Upper lobe of left lung (tissue), 6 donors: ENCODE results near the gene HEATR5A. TPM values are rescaled to one million over a fixed set of nuclear protein-coding genes. Genes with fewer than 3 reads are reported as not detected.
"Not testable (repeated sequence)": the region's sequence is repeated elsewhere in the genome, so short reads cannot be mapped to it uniquely, and the experiment has no call there.

Source experiments
- ATAC-seq, 2 donors: fragments of 200-7000 bp; cut with Tn5 transposase; one replicate each; pipeline ENCODE4 v1.9.1; 2022; ENCODE audit warnings: mild to moderate bottlenecking in 2 of 2, moderate library complexity in 2 of 2; ENCODE audit not compliant: low FRiP score in 2 of 2
- DNase-seq, 2 donors: peaks; one replicate each; pipeline ENCODE4 v3.0.0-alpha.2; 2019 to 2020
- H3K27ac ChIP-seq, 4 donors: fragments of 200-600 bp; sonication (generic); one replicate each; pipeline ENCODE4 v1.5.1; 2016 to 2019
- H3K27me3 ChIP-seq, 4 donors: fragments of 200-600 bp; sonication (generic); one replicate each; pipeline ENCODE4 v1.5.1; 2017 to 2019
- H3K36me3 ChIP-seq, 4 donors: fragments of 200-600 bp; sonication (generic); one replicate each; pipeline ENCODE4 v1.5.1; 2016 to 2019
- H3K4me1 ChIP-seq, 4 donors: fragments of 200-600 bp; sonication (generic); one replicate each; pipeline ENCODE4 v1.5.1; 2018 to 2019
- H3K4me3 ChIP-seq, 4 donors: fragments of 200-600 bp; sonication (generic); one replicate each; pipeline ENCODE4 v1.5.1; 2017 to 2019; ENCODE audit warnings: mild to moderate bottlenecking in 2 of 4, moderate library complexity in 1 of 4
- H3K9me3 ChIP-seq, 4 donors: fragments of 200-600 bp; sonication (generic); one replicate each; pipeline ENCODE4 v1.5.1; 2018 to 2019
- EP300 ChIP-seq, 4 donors: sonication (generic); formaldehyde crosslinking; IDR thresholded peaks; one replicate each; pipeline ENCODE4 v1.5.1; 2017; ENCODE audit warnings: antibody characterized with exemption in 4 of 4, control low read depth in 2 of 4
- POLR2A ChIP-seq, 4 donors: fragments of 450-650 bp; IDR thresholded peaks; one replicate each; pipeline ENCODE4 v1.5.1; 2016 to 2017; ENCODE audit warnings: antibody characterized with exemption in 4 of 4, mild to moderate bottlenecking in 2 of 4
- POLR2AphosphoS5 ChIP-seq, 2 donors: sonication (generic); formaldehyde crosslinking; IDR thresholded peaks; one replicate each; pipeline ENCODE4 v1.5.1; 2017; ENCODE audit warnings: antibody characterized with exemption in 2 of 2
- WGBS, 2 donors: methylation state at CpG; one replicate each; pipeline ENCODE4 v1.1.5; 2017 to 2018; 5-methylcytosine and 5-hydroxymethylcytosine counted together
- total RNA-seq, 6 donors: library from RNA; depleted of rRNA in 4 of 6; stranded (reverse); fragments of >200 nt in 4 of 6; gene quantifications; one replicate each; pipeline versions ENCODE4 v1.1.0 to v1.2.1, GENCODE V29; 2016 to 2021
- TF ChIP-seq, protein P1 (sequence below), 6 experiments: fragments of 450-650 bp in 4 of 6; fragments of 200-600 bp in 2 of 6; sonication (generic) in 2 of 6; IDR thresholded peaks; one replicate each; pipeline ENCODE4 v1.5.1; 2016 to 2019; ENCODE audit warnings: antibody characterized with exemption in 6 of 6
- donor health status: DM: no; HTN: no; CAD: no; lungs with moderate emphysema.
- donor health status: DM: no; HTN: yes; CAD: no; lungs with severe emphysema.

The HEATR5A gene
- total RNA-seq, 6 donors from 2014 or later, result 19.6 to 66.0 (median 39.3) TPM

DNA sequence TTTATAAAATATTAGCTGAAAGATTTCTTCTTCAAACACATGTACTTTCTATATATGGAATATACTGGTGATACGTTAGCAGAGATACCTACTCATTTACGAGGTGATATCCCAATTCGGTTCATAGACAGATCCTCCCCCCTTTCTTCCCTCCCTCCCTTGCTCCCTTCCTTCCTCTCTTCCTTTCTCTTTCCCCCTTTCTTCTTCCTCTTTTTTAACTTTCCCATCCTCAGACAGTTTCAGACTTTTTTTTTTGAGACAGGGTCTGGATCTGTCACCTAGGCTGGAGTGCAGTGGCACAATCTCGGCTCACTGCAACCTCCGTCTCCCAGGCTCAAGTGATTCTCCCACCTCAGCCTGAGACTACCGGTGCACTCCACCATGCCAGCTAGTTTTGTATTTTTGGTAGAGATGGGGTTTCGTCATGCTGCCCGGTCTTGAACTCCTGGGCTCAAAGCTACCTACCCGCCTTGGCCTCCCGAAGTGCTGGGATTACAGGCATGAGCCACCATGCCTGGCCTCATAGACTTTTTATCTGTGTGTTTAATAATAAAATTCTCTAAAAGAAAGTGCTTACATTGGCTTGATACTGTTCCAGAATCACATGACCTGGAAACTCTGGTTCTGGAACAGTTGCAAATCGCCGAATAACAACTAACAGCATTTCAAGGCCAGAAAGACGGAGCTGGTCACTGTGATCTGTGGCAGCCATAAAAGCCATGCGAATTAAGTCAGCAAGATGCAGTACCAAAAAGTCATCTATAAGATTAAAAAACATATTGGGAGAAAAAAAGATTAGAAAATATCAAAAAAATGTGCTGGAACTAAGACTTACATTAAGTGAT is 99.2 kb downstream of the HEATR5A start:
- peaks cover 8 to 55% (median 18%) of the 10 kb centered on the region in 4 donors for H3K36me3 ChIP-seq
- ATAC-seq (no peak), DNase-seq (no peak)
- no peaks in the 10 kb centered on the region for H3K4me1 ChIP-seq
- H3K27ac ChIP-seq, result no peak overlapping the region
- H3K4me3 ChIP-seq, result no peak overlapping the region
- H3K9me3 ChIP-seq, result no peaks in the 10 kb centered on the region
- TF ChIP-seq EP300 (IDR thresholded peaks at IDR 0.05) (no peak), POLR2A (IDR thresholded peaks at IDR 0.05) (no peak), POLR2AphosphoS5 (IDR thresholded peaks at IDR 0.05) (no peak)
- TF ChIP-seq, protein P1, sequence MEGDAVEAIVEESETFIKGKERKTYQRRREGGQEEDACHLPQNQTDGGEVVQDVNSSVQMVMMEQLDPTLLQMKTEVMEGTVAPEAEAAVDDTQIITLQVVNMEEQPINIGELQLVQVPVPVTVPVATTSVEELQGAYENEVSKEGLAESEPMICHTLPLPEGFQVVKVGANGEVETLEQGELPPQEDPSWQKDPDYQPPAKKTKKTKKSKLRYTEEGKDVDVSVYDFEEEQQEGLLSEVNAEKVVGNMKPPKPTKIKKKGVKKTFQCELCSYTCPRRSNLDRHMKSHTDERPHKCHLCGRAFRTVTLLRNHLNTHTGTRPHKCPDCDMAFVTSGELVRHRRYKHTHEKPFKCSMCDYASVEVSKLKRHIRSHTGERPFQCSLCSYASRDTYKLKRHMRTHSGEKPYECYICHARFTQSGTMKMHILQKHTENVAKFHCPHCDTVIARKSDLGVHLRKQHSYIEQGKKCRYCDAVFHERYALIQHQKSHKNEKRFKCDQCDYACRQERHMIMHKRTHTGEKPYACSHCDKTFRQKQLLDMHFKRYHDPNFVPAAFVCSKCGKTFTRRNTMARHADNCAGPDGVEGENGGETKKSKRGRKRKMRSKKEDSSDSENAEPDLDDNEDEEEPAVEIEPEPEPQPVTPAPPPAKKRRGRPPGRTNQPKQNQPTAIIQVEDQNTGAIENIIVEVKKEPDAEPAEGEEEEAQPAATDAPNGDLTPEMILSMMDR (IDR thresholded peaks at IDR 0.05), result no peak
- 86 to 87% methylated on average over 14 of the region's 14 CpGs for WGBS, 2 donors
- H3K27me3 ChIP-seq, result no peaks in the 10 kb centered on the region

- 80 to 95% methylated on average over 5 to 6 of the region's 6 CpGs for WGBS, 2 donors
Observed at GRCh38 chr14:31320216-31320615, 100.1 kb downstream of the HEATR5A start.

GRCh38 chr14:31319701-31320100 is 100.6 kb downstream of the HEATR5A start:
- H3K36me3 ChIP-seq, result peaks cover 9 to 70% (median 24%) of the 10 kb centered on the region in 4 donors
- H3K4me1 ChIP-seq, result no peaks in the 10 kb centered on the region
- H3K9me3 ChIP-seq, result no peaks in the 10 kb centered on the region
- TF ChIP-seq, protein P1 (IDR thresholded peaks at IDR 0.05), result no peak
- TF ChIP-seq EP300 (IDR thresholded peaks at IDR 0.05), result no peak
- no peak for TF ChIP-seq POLR2A (IDR thresholded peaks at IDR 0.05)
- TF ChIP-seq POLR2AphosphoS5 (IDR thresholded peaks at IDR 0.05), result no peak
- DNase-seq (no peak), ATAC-seq (no peak)
- H3K4me3 ChIP-seq, result no peak overlapping the region
- 86 to 96% methylated on average over 5 of the region's 5 CpGs for WGBS, 2 donors
- H3K27me3 ChIP-seq, result no peaks in the 10 kb centered on the region
- no peak overlapping the region for H3K27ac ChIP-seq

More at GRCh38 chr14:31320216-31320615, 100.1 kb downstream of the HEATR5A start:
- ATAC-seq (no peak), DNase-seq (no peak)
- no peaks in the 10 kb centered on the region for H3K4me1 ChIP-seq
- no peak overlapping the region for H3K4me3 ChIP-seq
- no peak overlapping the region for H3K27ac ChIP-seq
- peaks cover 8 to 65% (median 20%) of the 10 kb centered on the region in 4 donors for H3K36me3 ChIP-seq
- no peaks in the 10 kb centered on the region for H3K27me3 ChIP-seq
- no peak for TF ChIP-seq EP300 (IDR thresholded peaks at IDR 0.05)
- TF ChIP-seq POLR2A (IDR thresholded peaks at IDR 0.05), result no peak
- no peak for TF ChIP-seq POLR2AphosphoS5 (IDR thresholded peaks at IDR 0.05)
- TF ChIP-seq, protein P1 (IDR thresholded peaks at IDR 0.05), result no peak
- no peaks in the 10 kb centered on the region for H3K9me3 ChIP-seq

- no peak for DNase-seq
- Histone ChIP-seq H3K36me3 (peaks cover 16 to 80% (median 40%) of the 10 kb centered on the region in 4 donors), H3K4me1 (no peaks in the 10 kb centered on the region), H3K4me3 (no peak overlapping the region), H3K27ac (no peak overlapping the region), H3K9me3 (no peaks in the 10 kb centered on the region), H3K27me3 (no peaks in the 10 kb centered on the region)
- TF ChIP-seq POLR2A (IDR thresholded peaks at IDR 0.05) (no peak), EP300 (IDR thresholded peaks at IDR 0.05) (no peak), POLR2AphosphoS5 (IDR thresholded peaks at IDR 0.05) (no peak)
- TF ChIP-seq, protein P1 (IDR thresholded peaks at IDR 0.05), result no peak
- 92 to 95% methylated on average over 1 of the region's 1 CpG for WGBS, 2 donors
- no peak for ATAC-seq
Observed at GRCh38 chr14:31312934-31313333, 107.4 kb downstream of the HEATR5A start.

DNA sequence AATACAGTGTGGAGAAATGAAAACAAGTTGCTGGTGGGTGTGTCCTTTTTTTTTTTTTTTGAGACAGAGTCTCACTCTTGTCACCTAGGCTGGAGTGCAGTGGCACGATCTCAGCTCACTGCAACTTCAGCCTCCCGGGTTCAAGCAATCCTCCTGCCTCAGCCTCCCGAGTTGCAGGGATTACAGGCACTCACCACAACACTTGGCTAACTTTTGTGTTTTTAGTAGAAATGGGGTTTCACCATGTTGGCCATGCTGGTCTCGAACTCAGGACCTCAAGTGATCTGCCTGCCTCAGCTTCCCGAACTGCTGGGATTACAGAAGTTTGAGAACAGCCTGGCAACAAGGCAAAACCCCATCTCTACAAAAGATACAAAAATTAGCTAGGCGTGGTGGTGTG is 108.0 kb downstream of the HEATR5A start:
- H3K9me3 ChIP-seq, H3K27me3 ChIP-seq, H3K4me3 ChIP-seq, H3K27ac ChIP-seq, H3K4me1 ChIP-seq, DNase-seq, ATAC-seq: not testable (repeated sequence)
- peaks cover 11 to 80% (median 44%) of the 10 kb centered on the region in 4 donors for H3K36me3 ChIP-seq
- 95 to 97% methylated on average over 5 to 6 of the region's 6 CpGs for WGBS, 2 donors
